ENCODE measurements around the gene ARMH3.

Gene ARMH3

GRCh38 chr10:101935431-101935830 lies 120.5 kb downstream of the ARMH3 start:
- DNase-seq = no peak

GRCh38 chr10:101934686-101935305 lies 121.2 kb downstream of the ARMH3 start:
- DNase-seq = no peak

- DNase-seq = no peak
These were observed 122.0 kb downstream of the ARMH3 start for GRCh38 chr10:101933976-101934375.

GRCh38 chr10:101932183-101932582 lies 123.8 kb downstream of the ARMH3 start:
- peak; percentile 55 for DNase-seq

GRCh38 chr10:101925027-101925426 lies 130.9 kb downstream of the ARMH3 start:
- DNase-seq = no peak

GRCh38 chr10:101923256-101923655 lies 132.7 kb downstream of the ARMH3 start:
- no peak for DNase-seq

GRCh38 chr10:101922846-101923245 lies 133.1 kb downstream of the ARMH3 start:
- DNase-seq = no peak

- DNase-seq = no peak
These were observed 135.4 kb downstream of the ARMH3 start for GRCh38 chr10:101920546-101920945.

- DNase-seq = no peak
These were observed 136.8 kb downstream of the ARMH3 start for GRCh38 chr10:101919026-101919770.

GRCh38 chr10:101912561-101913179 lies 143.3 kb downstream of the ARMH3 start:
- no peak for DNase-seq

- DNase-seq = no peak
These were observed 149.3 kb downstream of the ARMH3 start for GRCh38 chr10:101906586-101907183.

- no peak for DNase-seq
These were observed 150.7 kb downstream of the ARMH3 start for GRCh38 chr10:101905251-101905650.

GRCh38 chr10:101903827-101904550 lies 152.0 kb downstream of the ARMH3 start:
- no peak for DNase-seq

- DNase-seq = no peak
These were observed 153.2 kb downstream of the ARMH3 start for GRCh38 chr10:101902820-101903145.

GRCh38 chr10:101902032-101902819 lies 153.7 kb downstream of the ARMH3 start:
- DNase-seq = no peak

GRCh38 chr10:101901340-101901739 lies 154.6 kb downstream of the ARMH3 start:
- DNase-seq = no peak

GRCh38 chr10:101897633-101898032 lies 158.3 kb downstream of the ARMH3 start:
- no peak for DNase-seq

- no peak for DNase-seq
These were observed 159.6 kb downstream of the ARMH3 start for GRCh38 chr10:101896225-101896877.

- DNase-seq = no peak
These were observed 160.2 kb downstream of the ARMH3 start for GRCh38 chr10:101895781-101896180.

- DNase-seq = no peak
These were observed 161.2 kb downstream of the ARMH3 start for GRCh38 chr10:101894742-101895141.

- no peak for DNase-seq
These were observed 161.7 kb downstream of the ARMH3 start for GRCh38 chr10:101894266-101894665.
